K562 (cell line): Measurements from ENCODE around the gene TULP4. TPM values are rescaled to one million over a fixed set of nuclear protein-coding genes. Genes with fewer than 3 reads are reported as not detected.

Experiments
- BRD4 ChIP-seq: fragments of 200-600 bp; sonication (generic); IDR thresholded peaks from 2 replicates; pipeline ENCODE4 v1.6.1; 2017; ENCODE audit warnings: inconsistent platforms
- ETV6 ChIP-seq, 3 experiments: fragments of 150-350 bp in 1 of 3; sonication (generic) in 1 of 3; formaldehyde crosslinking in 1 of 3; IDR thresholded peaks; 2 replicates each; pipeline versions ENCODE4 v1.6.1 to v1.8.0; 2014 to 2022; ENCODE audit warnings: borderline replicate concordance in 2 of 3, low read depth in 2 of 3, antibody characterized with exemption in 1 of 3, low read length in 1 of 3, mild to moderate bottlenecking in 1 of 3, missing genetic modification reagents in 1 of 3
- GATA2 ChIP-seq: sonication (generic); formaldehyde crosslinking; IDR thresholded peaks from 2 replicates; pipeline ENCODE4 v1.4.0; 2020; ENCODE audit warnings: mild to moderate bottlenecking, missing genetic modification reagents
- MAX ChIP-seq: sonication (generic); formaldehyde crosslinking; IDR thresholded peaks from 2 replicates; pipeline ENCODE4 v1.9.0; 2022; ENCODE audit warnings: mild to moderate bottlenecking, missing genetic modification reagents
- SAP30 ChIP-seq: fragments of 200-600 bp; sonication (generic); IDR thresholded peaks from 2 replicates; pipeline ENCODE4 v1.6.1; 2012; ENCODE audit warnings: borderline replicate concordance, low read depth, mild to moderate bottlenecking, moderate library complexity, low read length, control low read depth, inconsistent platforms; ENCODE audit not compliant: insufficient read depth, poor library complexity, severe bottlenecking
- TBP ChIP-seq: optimal IDR thresholded peaks from 2 replicates; pipeline ENCODE3; 2011; ENCODE audit warnings: low read depth, low read length, improper control_type of control experiment
- TRIM25 ChIP-seq: fragments of 450-650 bp; IDR thresholded peaks from 2 replicates; pipeline ENCODE4 v1.7.0; 2016; ENCODE audit warnings: borderline replicate concordance
- XRCC3 ChIP-seq: fragments of 450-650 bp; IDR thresholded peaks from 2 replicates; pipeline ENCODE4 v1.6.1; 2017; ENCODE audit warnings: mild to moderate bottlenecking, moderate library complexity
- ZNF174 ChIP-seq: fragments of 250-450 bp; sonication (Bioruptor Pico); IDR thresholded peaks from 2 replicates; pipeline ENCODE4 v1.4.0; 2020; ENCODE audit warnings: mild to moderate bottlenecking
- ZNF707 ChIP-seq: fragments of 250-450 bp; sonication (Bioruptor Pico); conservative IDR thresholded peaks from 2 replicates; pipeline ENCODE4 v1.8.0; 2022; ENCODE audit warnings: inconsistent platforms, mild to moderate bottlenecking, moderate library complexity
- polyA plus RNA-seq, 8 experiments: library from polyadenylated mRNA; depleted of rRNA in 4 of 8; stranded (reverse) in 5 of 8; unstranded in 3 of 8; fragments of >200 nt; fragmentation: Nextera tagmentation in 2 of 8; fragmentation: Illumina TruSeq in 1 of 8; extraction: Ambion mirVana in 2 of 8; extraction: Trizol in 1 of 8; gene quantifications; 2 replicates each; pipeline versions ENCODE4 v1.2.1 to v1.2.3, GENCODE V29; 2011 to 2014; ENCODE audit warnings: inconsistent platforms in 1 of 8, missing spikeins in 1 of 8
- small RNA-seq: library from RNA; depleted of rRNA; stranded (forward); fragments of <200 nt; gene quantifications from one replicate; pipeline ENCODE3, GENCODE V24; 2014
- total RNA-seq, 7 experiments: library from RNA; depleted of rRNA in 6 of 7; stranded (reverse); fragments of >200 nt in 6 of 7; fragmentation: Illumina TruSeq in 2 of 7; extraction: Trizol in 2 of 7; gene quantifications; 2 replicates each; pipeline versions ENCODE4 v1.2.1 to v1.2.3, GENCODE V29; 2011 to 2021; ENCODE audit warnings: low replicate concordance in 1 of 7
- TF ChIP-seq, protein P1 (sequence below), 2 experiments: IDR thresholded peaks; 2 replicates each; pipeline ENCODE4 v1.6.1; 2011; ENCODE audit warnings: borderline replicate concordance in 1 of 2, control low read depth in 1 of 2, low read depth in 1 of 2, low read length in 1 of 2, mild to moderate bottlenecking in 1 of 2, mixed read lengths in 1 of 2, moderate library complexity in 1 of 2; ENCODE audit not compliant: insufficient read depth in 1 of 2, insufficient read length in 1 of 2, poor library complexity in 1 of 2, severe bottlenecking in 1 of 2; ENCODE audit errors: extremely low read depth in 1 of 2

TULP4 gene
- total and polyA plus RNA-seq, 9 of the 15 experiments (the other 6 are each of a cell fraction or from before 2014, with no cell fraction given), result 1.2 to 50.4 (median 11.0) TPM

GRCh38 chr6:158560836-158561320, 248.6 kb downstream of the TULP4 start (continued):
- no peak for TF ChIP-seq TRIM25
- TF ChIP-seq, protein P1, sequence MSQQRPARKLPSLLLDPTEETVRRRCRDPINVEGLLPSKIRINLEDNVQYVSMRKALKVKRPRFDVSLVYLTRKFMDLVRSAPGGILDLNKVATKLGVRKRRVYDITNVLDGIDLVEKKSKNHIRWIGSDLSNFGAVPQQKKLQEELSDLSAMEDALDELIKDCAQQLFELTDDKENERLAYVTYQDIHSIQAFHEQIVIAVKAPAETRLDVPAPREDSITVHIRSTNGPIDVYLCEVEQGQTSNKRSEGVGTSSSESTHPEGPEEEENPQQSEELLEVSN (IDR thresholded peaks at IDR 0.05; ENCODE audit: borderline replicate concordance in 1 of 2, extremely low read depth in 1 of 2, insufficient read depth in 1 of 2, insufficient read length in 1 of 2, low read depth in 1 of 2, low read length in 1 of 2, poor library complexity in 1 of 2, severe bottlenecking in 1 of 2), result peak; percentile 5 to 40
- no peak for TF ChIP-seq XRCC3
- TF ChIP-seq MAX (CRISPR knock-in tag), result no peak; the same call in 1 of the 2 replicates
- TF ChIP-seq ZNF707, result no peak
- TF ChIP-seq TBP, result peak; percentile 15
- TF ChIP-seq GATA2, result no peak
- no peak for TF ChIP-seq ETV6 (IDR thresholded peaks at IDR 0.05; ENCODE audit: borderline replicate concordance in 1 of 2, low read depth in 2 of 2, low read length in 1 of 2)
- TF ChIP-seq ETV6 (CRISPR knock-in tag; IDR thresholded peaks at IDR 0.05; ENCODE audit: borderline replicate concordance), result no peak
- TF ChIP-seq ZNF174 (CRISPR knock-in tag), result no peak
- no peak for TF ChIP-seq BRD4
- TF ChIP-seq SAP30, result no peak

Small RNA genes lying within 50 kb of the gene (small RNA-seq; reads per million reads assigned to genes)
- gene RN7SL173P, result not detected

Other genes starting within 250 kb of the TULP4 start
- 2.2 and 2.8 TPM in 2 replicates for gene SERAC1, start 144.2 kb upstream of the TULP4 start, total RNA-seq (2014; rRNA removed)
- gene SERAC1, start 144.2 kb upstream of the TULP4 start, total RNA-seq (2014; rRNA removed; fragmentation: Illumina TruSeq; extraction: Trizol), result 3.5 and 4.4 TPM in 2 replicates
- gene SERAC1, start 144.2 kb upstream of the TULP4 start, total RNA-seq (2015; rRNA removed; fragmentation: Illumina TruSeq; extraction: Trizol), result 2.9 and 3.6 TPM in 2 replicates
- gene SERAC1, start 144.2 kb upstream of the TULP4 start, total RNA-seq (2021), result 2.6 and 4.2 TPM in 2 replicates
- 4.8 and 6.2 TPM in 2 replicates for gene SERAC1, start 144.2 kb upstream of the TULP4 start, polyA plus RNA-seq (2011; rRNA removed)
- 3.1 and 3.3 TPM in 2 replicates for gene SERAC1, start 144.2 kb upstream of the TULP4 start, polyA plus RNA-seq (2014; fragmentation: Illumina TruSeq; extraction: Trizol)
- gene SERAC1, start 144.2 kb upstream of the TULP4 start, polyA plus RNA-seq (2014; fragmentation: Nextera tagmentation; extraction: Ambion mirVana), result 1 to 10 TPM; 1.8 to 2.0 TPM
- 2.2 and 3.4 TPM in 2 replicates for gene SERAC1, start 144.2 kb upstream of the TULP4 start, polyA plus RNA-seq (2014; rRNA removed)
- 4.0 and 4.3 TPM in 2 replicates for gene GTF2H5, start 144.1 kb upstream of the TULP4 start, total RNA-seq (2014; rRNA removed)
- 28.8 and 33.6 TPM in 2 replicates for gene GTF2H5, start 144.1 kb upstream of the TULP4 start, total RNA-seq (2014; rRNA removed; fragmentation: Illumina TruSeq; extraction: Trizol)
- 22.5 and 24.1 TPM in 2 replicates for gene GTF2H5, start 144.1 kb upstream of the TULP4 start, total RNA-seq (2015; rRNA removed; fragmentation: Illumina TruSeq; extraction: Trizol)
- 27.2 and 30.1 TPM in 2 replicates for gene GTF2H5, start 144.1 kb upstream of the TULP4 start, total RNA-seq (2021)
- gene GTF2H5, start 144.1 kb upstream of the TULP4 start, polyA plus RNA-seq (2011; rRNA removed), result 17.2 and 24.9 TPM in 2 replicates
- gene GTF2H5, start 144.1 kb upstream of the TULP4 start, polyA plus RNA-seq (2014; fragmentation: Illumina TruSeq; extraction: Trizol), result 15.2 and 15.8 TPM in 2 replicates
- 10 to 100 TPM; 48.8 to 58.4 TPM for gene GTF2H5, start 144.1 kb upstream of the TULP4 start, polyA plus RNA-seq (2014; fragmentation: Nextera tagmentation; extraction: Ambion mirVana)
- gene GTF2H5, start 144.1 kb upstream of the TULP4 start, polyA plus RNA-seq (2014; rRNA removed), result 14.9 and 19.1 TPM in 2 replicates
- gene TMEM181, start 247.6 kb downstream of the TULP4 start, total RNA-seq (2014; rRNA removed), result 10.9 and 14.8 TPM in 2 replicates
- 26.0 and 27.2 TPM in 2 replicates for gene TMEM181, start 247.6 kb downstream of the TULP4 start, total RNA-seq (2014; rRNA removed; fragmentation: Illumina TruSeq; extraction: Trizol)
- gene TMEM181, start 247.6 kb downstream of the TULP4 start, total RNA-seq (2015; rRNA removed; fragmentation: Illumina TruSeq; extraction: Trizol), result 23.0 and 24.3 TPM in 2 replicates
- 17.3 and 19.2 TPM in 2 replicates for gene TMEM181, start 247.6 kb downstream of the TULP4 start, total RNA-seq (2021)
- gene TMEM181, start 247.6 kb downstream of the TULP4 start, polyA plus RNA-seq (2011; rRNA removed), result 23.6 and 26.0 TPM in 2 replicates
- gene TMEM181, start 247.6 kb downstream of the TULP4 start, polyA plus RNA-seq (2014; fragmentation: Illumina TruSeq; extraction: Trizol), result 19.0 and 22.6 TPM in 2 replicates
- 1 to 10 TPM; 5.6 to 7.6 TPM for gene TMEM181, start 247.6 kb downstream of the TULP4 start, polyA plus RNA-seq (2014; fragmentation: Nextera tagmentation; extraction: Ambion mirVana)
- 19.9 and 22.0 TPM in 2 replicates for gene TMEM181, start 247.6 kb downstream of the TULP4 start, polyA plus RNA-seq (2014; rRNA removed)